ENCODE measurements around the gene CHTF18. TPM values are rescaled to one million over a fixed set of nuclear protein-coding genes. Genes with fewer than 3 reads are reported as not detected.

CHTF18 gene
- total and polyA plus RNA-seq, 2 donors from 2014 or later = 4.2 to 16.0 TPM

- DNase-seq = peak in 2 of 5 donors; percentile 45 to 70
- no peak for TF ChIP-seq CTCF (IDR thresholded peaks at IDR 0.05; ENCODE audit: borderline replicate concordance, extremely low read depth, insufficient read depth)
These were observed 22.9 kb upstream of the CHTF18 start for GRCh38 chr16:765488-765865.

GRCh38 chr16:766008-766819, 22.2 kb upstream of the CHTF18 start:
- H3K9me3 ChIP-seq (ENCODE audit: control insufficient read depth in 2 of 3, insufficient read depth in 1 of 3, low read length in 3 of 3) = no peaks in the 10 kb centered on the region
- no peak overlapping the region for H3K4me3 ChIP-seq (ENCODE audit: low read length in 3 of 3)
- intact Hi-C loops (cut with DNase I) = no loop called here
- TF ChIP-seq CTCF (IDR thresholded peaks at IDR 0.05; ENCODE audit: borderline replicate concordance, extremely low read depth, insufficient read depth) = no peak
- FAIRE-seq (no peak), DNase-seq (no peak)
- H3K9ac ChIP-seq (ENCODE audit: low read length in 3 of 3) = no peak overlapping the region
- no peak overlapping the region for H3K27ac ChIP-seq (ENCODE audit: low read depth in 2 of 2, low read length in 2 of 2)
- no peaks in the 10 kb centered on the region for H3K4me1 ChIP-seq (ENCODE audit: control insufficient read depth in 2 of 3, insufficient read depth in 2 of 3, low read depth in 1 of 3, low read length in 3 of 3)
- no peaks in the 10 kb centered on the region for H3K36me3 ChIP-seq (ENCODE audit: control insufficient read depth in 2 of 3, insufficient read depth in 3 of 3, low read length in 3 of 3)
- no peaks in the 10 kb centered on the region for H3K27me3 ChIP-seq (ENCODE audit: control insufficient read depth, insufficient read depth, low read length)

More at GRCh38 chr16:765488-765865, 22.9 kb upstream of the CHTF18 start:
- no peaks in the 10 kb centered on the region for H3K27me3 ChIP-seq (ENCODE audit: control insufficient read depth, insufficient read depth, low read length)
- FAIRE-seq = no peak
- intact Hi-C loops (cut with DNase I) = no loop called here
- H3K4me3 ChIP-seq (ENCODE audit: low read length in 3 of 3) = no peak overlapping the region
- no peak overlapping the region for H3K9ac ChIP-seq (ENCODE audit: low read length in 3 of 3)
- no peaks in the 10 kb centered on the region for H3K36me3 ChIP-seq (ENCODE audit: control insufficient read depth in 2 of 3, insufficient read depth in 3 of 3, low read length in 3 of 3)
- H3K9me3 ChIP-seq (ENCODE audit: control insufficient read depth in 2 of 3, insufficient read depth in 1 of 3, low read length in 3 of 3) = no peaks in the 10 kb centered on the region
- H3K27ac ChIP-seq (ENCODE audit: low read depth in 2 of 2, low read length in 2 of 2) = no peak overlapping the region
- H3K4me1 ChIP-seq (ENCODE audit: control insufficient read depth in 2 of 3, insufficient read depth in 2 of 3, low read depth in 1 of 3, low read length in 3 of 3) = no peaks in the 10 kb centered on the region

GRCh38 chr16:766820-767640, 21.4 kb upstream of the CHTF18 start:
- Histone ChIP-seq H3K9ac (ENCODE audit: low read length in 3 of 3) (no peak overlapping the region), H3K36me3 (ENCODE audit: control insufficient read depth in 2 of 3, insufficient read depth in 3 of 3, low read length in 3 of 3) (no peaks in the 10 kb centered on the region), H3K4me1 (ENCODE audit: control insufficient read depth in 2 of 3, insufficient read depth in 2 of 3, low read depth in 1 of 3, low read length in 3 of 3) (no peaks in the 10 kb centered on the region), H3K27ac (ENCODE audit: low read depth in 2 of 2, low read length in 2 of 2) (no peak overlapping the region), H3K27me3 (ENCODE audit: control insufficient read depth, insufficient read depth, low read length) (no peaks in the 10 kb centered on the region), H3K4me3 (ENCODE audit: low read length in 3 of 3) (no peak overlapping the region), H3K9me3 (ENCODE audit: control insufficient read depth in 2 of 3, insufficient read depth in 1 of 3, low read length in 3 of 3) (no peaks in the 10 kb centered on the region)
- DNase-seq (peak in 2 of 5 donors; percentile 63 to 69), FAIRE-seq (no peak)
- no peak for TF ChIP-seq CTCF (IDR thresholded peaks at IDR 0.05; ENCODE audit: borderline replicate concordance, extremely low read depth, insufficient read depth)
- intact Hi-C loops (cut with DNase I) = no loop called here

Data from kidney (tissue), 14 donors.